B cell (primary cell): Measurements from ENCODE around the gene DVL1. TPM values are rescaled to one million over a fixed set of nuclear protein-coding genes. Genes with fewer than 3 reads are reported as not detected.

Experiments used
- ATAC-seq: fragments of 200-7000 bp; cut with Tn5 transposase; one replicate; pipeline ENCODE4 v1.10.0; 2021; ENCODE audit warnings: low read depth, mild to moderate bottlenecking, moderate number of reproducible peaks, moderate library complexity
- CTCF ChIA-PET: fragments of 350-600 bp; sonication (Branson Sonifier 250); formaldehyde crosslinking; loops from one replicate; lab custom pipeline; 2021; ENCODE audit warnings: antibody characterized with exemption, inconsistent platforms; lab: Charles Lee
- POLR2A ChIA-PET: fragments of 350-600 bp; sonication (Branson Sonifier 250); formaldehyde crosslinking; loops from one replicate; lab custom pipeline; 2021; ENCODE audit warnings: antibody characterized with exemption; lab: Charles Lee
- DNase-seq: peaks from one replicate; pipeline ENCODE4 v3.0.0; 2013
- H2AFZ ChIP-seq: 2 replicates; pipeline ENCODE4 v1.6.1; 2012; ENCODE audit warnings: mild to moderate bottlenecking, low read depth, low read length; ENCODE audit not compliant: insufficient read depth, poor library complexity, severe bottlenecking
- H3K27ac ChIP-seq, 2 donors: 1 replicate in 1 of 2; 2 replicates in 1 of 2; pipeline ENCODE4 v1.5.1; 2012 to 2013; ENCODE audit warnings: low read length in 2 of 2, mild to moderate bottlenecking in 2 of 2, moderate library complexity in 1 of 2
- H3K27me3 ChIP-seq, 4 experiments: fragments of 200-600 bp in 1 of 4; sonication (generic) in 1 of 4; replicated peaks in 1 of 4; 1 replicate in 2 of 4; 2 replicates in 2 of 4; pipeline versions ENCODE4 v1.6.1 to v1.7.0; 2013 to 2016; ENCODE audit warnings: low read length in 3 of 4, mild to moderate bottlenecking in 2 of 4, mixed read lengths in 1 of 4, moderate library complexity in 1 of 4; ENCODE audit not compliant: insufficient read depth in 4 of 4, control insufficient read depth in 3 of 4; ENCODE audit errors: control extremely low read depth in 1 of 4
- H3K36me3 ChIP-seq, 2 experiments: replicated peaks in 1 of 2; 1 replicate in 1 of 2; 2 replicates in 1 of 2; pipeline versions ENCODE4 v1.6.1 to v1.7.1; 2013; ENCODE audit warnings: low read length in 1 of 2; ENCODE audit not compliant: insufficient read depth in 2 of 2, control insufficient read depth in 1 of 2; ENCODE audit errors: control extremely low read depth in 1 of 2, extremely low read depth in 1 of 2
- H3K4me1 ChIP-seq, 2 donors: fragments of 200-600 bp in 1 of 2; sonication (generic) in 1 of 2; 1 replicate in 1 of 2; 2 replicates in 1 of 2; pipeline versions ENCODE4 v1.5.1 to v1.6.1; 2013 to 2017; ENCODE audit warnings: low read length in 2 of 2; ENCODE audit not compliant: control insufficient read depth in 2 of 2, insufficient read depth in 2 of 2
- H3K4me2 ChIP-seq: replicated peaks from 2 replicates; pipeline ENCODE3; 2012; ENCODE audit warnings: mild to moderate bottlenecking, low read depth, low read length; ENCODE audit not compliant: poor library complexity, severe bottlenecking
- H3K4me3 ChIP-seq, 5 experiments: fragments of 200-600 bp in 1 of 5; sonication (generic) in 1 of 5; 1 replicate in 3 of 5; 2 replicates in 2 of 5; pipeline versions ENCODE4 v1.5.1 to v1.7.0; 2011 to 2016; ENCODE audit warnings: low read length in 4 of 5, mild to moderate bottlenecking in 4 of 5, low read depth in 2 of 5, control low read depth in 1 of 5, moderate library complexity in 1 of 5; ENCODE audit not compliant: insufficient read depth in 1 of 5; ENCODE audit errors: control extremely low read depth in 1 of 5, extremely low read depth in 1 of 5
- H3K79me2 ChIP-seq: fragments of 200-600 bp; sonication (generic); one replicate; pipeline ENCODE4 v1.6.0; 2016; ENCODE audit warnings: low read length; ENCODE audit not compliant: control insufficient read depth, insufficient read depth
- H3K9ac ChIP-seq: fragments of 200-600 bp; sonication (generic); 2 replicates; pipeline ENCODE4 v1.6.1; 2017; ENCODE audit warnings: mild to moderate bottlenecking, low read length, moderate library complexity
- H3K9me3 ChIP-seq, 3 donors: one replicate each; pipeline versions ENCODE4 v1.6.1 to v1.7.1; 2013; ENCODE audit warnings: low read length in 2 of 3; ENCODE audit not compliant: control insufficient read depth in 2 of 3, insufficient read depth in 1 of 3; ENCODE audit errors: control extremely low read depth in 1 of 3
- H4K20me1 ChIP-seq: 2 replicates; pipeline ENCODE4 v1.6.0; 2012; ENCODE audit warnings: mild to moderate bottlenecking, low read length; ENCODE audit not compliant: insufficient read depth, control insufficient read depth, poor library complexity, severe bottlenecking
- H3K27ac Mint-ChIP-seq: one replicate; pipeline ENCODE4 v1.8.0; 2021; ENCODE audit warnings: mixed read lengths
- H3K27me3 Mint-ChIP-seq: one replicate; pipeline ENCODE4 v1.8.0; 2021; ENCODE audit warnings: mixed read lengths
- H3K4me1 Mint-ChIP-seq: one replicate; pipeline ENCODE4 v1.8.0; 2021; ENCODE audit warnings: mixed read lengths
- H3K4me3 Mint-ChIP-seq: one replicate; pipeline ENCODE4 v1.8.0; 2021; ENCODE audit warnings: mixed read lengths
- H3K9me3 Mint-ChIP-seq: one replicate; pipeline ENCODE4 v1.8.0; 2022; ENCODE audit warnings: mixed read lengths; ENCODE audit not compliant: insufficient read depth
- CTCF ChIP-seq: fragments of 200-600 bp; IDR thresholded peaks from one replicate; pipeline ENCODE4 v1.8.0; 2022; ENCODE audit warnings: antibody characterized with exemption, mild to moderate bottlenecking
- EZH2 ChIP-seq: IDR thresholded peaks from 2 replicates; pipeline ENCODE4 v1.6.1; 2012; ENCODE audit warnings: borderline replicate concordance, low read depth, mild to moderate bottlenecking, moderate library complexity, low read length; ENCODE audit not compliant: insufficient read depth, poor library complexity, severe bottlenecking
- WGBS: methylation state at CpG from one replicate; pipeline ENCODE4 v1.1.5; 2013; ENCODE audit warnings: missing lambda C conversion rate; ENCODE audit not compliant: insufficient coverage; 5-methylcytosine and 5-hydroxymethylcytosine counted together
- intact Hi-C: fragments of 100-400 bp; cut with micrococcal nuclease; formaldehyde crosslinking; loops from one replicate; pipeline ENCODE4 v1.10.0; 2022
- polyA plus RNA-seq: library from polyadenylated mRNA; depleted of rRNA; stranded (reverse); fragments of >200 nt; gene quantifications from 2 replicates; pipeline ENCODE4 v1.2.3, GENCODE V29; 2012
- small RNA-seq: library from RNA; depleted of rRNA; stranded (forward); fragments of <200 nt; gene quantifications from one replicate; pipeline ENCODE3, GENCODE V24; 2012; ENCODE audit warnings: low replicate concordance, low read depth; ENCODE audit not compliant: insufficient read length
- total RNA-seq, 2 donors: library from RNA; stranded (reverse); fragments of 120-200 nt in 1 of 2; gene quantifications; 1 replicate in 1 of 2; 2 replicates in 1 of 2; pipeline versions ENCODE4 v1.2.3 to v1.2.4, GENCODE V29; 2013 to 2022

The DVL1 gene
- total and polyA plus RNA-seq, 2 donors (not counting 1 experiment from before 2014, with no cell fraction given), result 46.1 to 53.5 TPM

- TF ChIP-seq EZH2 (no peak), CTCF (no peak)
- peaks cover 7% of the 10 kb centered on the region for H3K4me1 Mint-ChIP-seq
- POLR2A ChIA-PET, result no interaction called here
These were observed 63.5 kb downstream of the DVL1 start for GRCh38 chr1:1285611-1286311.

More at GRCh38 chr1:1285611-1286311, 63.5 kb downstream of the DVL1 start:
- H3K36me3 ChIP-seq, result no peaks in the 10 kb centered on the region
- no peak overlapping the region for H2AFZ ChIP-seq
- H3K4me1 ChIP-seq, result peaks cover 0 to 9% of the 10 kb centered on the region in 2 donors
- no peak overlapping the region for H3K4me2 ChIP-seq
- Mint-ChIP-seq H3K27ac (no peak overlapping the region), H3K4me3 (no peak overlapping the region), H3K27me3 (no peaks in the 10 kb centered on the region), H3K9me3 (no peaks in the 10 kb centered on the region)
- H3K9me3 ChIP-seq, result no peaks in the 10 kb centered on the region
- H3K9ac ChIP-seq, result no peak overlapping the region
- CTCF ChIA-PET, result interaction anchor here (0.8 to 1.7 kb wide), 4 partner anchors 11 to 302 kb away, joined by 3 to 5 read pairs (median 4); no protein-coding TSS in a partner anchor
- H3K27ac ChIP-seq, result no peak overlapping the region
- H3K79me2 ChIP-seq, result no peaks in the 10 kb centered on the region
- 78% methylated on average over 37 of the region's 37 CpGs for WGBS
- no peak overlapping the region for H3K4me3 ChIP-seq
- no peak for DNase-seq
- ATAC-seq, result no peak
- no peaks in the 10 kb centered on the region for H4K20me1 ChIP-seq
- no peaks in the 10 kb centered on the region for H3K27me3 ChIP-seq
- intact Hi-C loops, result no loop called here

Small RNA genes lying within 50 kb of the gene (small RNA-seq; reads per million reads assigned to genes)
- not detected for gene MIR6726

Other genes starting within 250 kb of the DVL1 start
- gene C1orf159, start 233.3 kb downstream of the DVL1 start, total RNA-seq, result 23.0 and 25.3 TPM in 2 replicates
- gene C1orf159, start 233.3 kb downstream of the DVL1 start, polyA plus RNA-seq, result 25.6 and 29.6 TPM in 2 replicates
- 0.37 and 0.61 TPM in 2 replicates for gene TTLL10, start 175.5 kb downstream of the DVL1 start, total RNA-seq
- gene TTLL10, start 175.5 kb downstream of the DVL1 start, polyA plus RNA-seq, result 0.37 and 0.45 TPM in 2 replicates
- 33.5 and 38.1 TPM in 2 replicates for gene TNFRSF18, start 142.8 kb downstream of the DVL1 start, total RNA-seq
- gene TNFRSF18, start 142.8 kb downstream of the DVL1 start, polyA plus RNA-seq, result 10.1 and 25.2 TPM in 2 replicates
- gene TNFRSF4, start 135.3 kb downstream of the DVL1 start, total RNA-seq, result 1.8 and 2.3 TPM in 2 replicates
- 0.63 and 1.9 TPM in 2 replicates for gene TNFRSF4, start 135.3 kb downstream of the DVL1 start, polyA plus RNA-seq
- 143 and 151 TPM in 2 replicates for gene SDF4, start 117.4 kb downstream of the DVL1 start, total RNA-seq
- 100 and 104 TPM in 2 replicates for gene SDF4, start 117.4 kb downstream of the DVL1 start, polyA plus RNA-seq
- 21.0 TPM in 2 replicates for gene B3GALT6, start 117.2 kb downstream of the DVL1 start, total RNA-seq
- gene B3GALT6, start 117.2 kb downstream of the DVL1 start, polyA plus RNA-seq, result 4.7 and 5.9 TPM in 2 replicates
- gene C1QTNF12, start 102.7 kb downstream of the DVL1 start, total RNA-seq, result 3.2 and 6.1 TPM in 2 replicates
- gene C1QTNF12, start 102.7 kb downstream of the DVL1 start, polyA plus RNA-seq, result 1.2 and 1.8 TPM in 2 replicates
- gene UBE2J2, start 75.6 kb downstream of the DVL1 start, total RNA-seq, result 115 and 120 TPM in 2 replicates
- gene UBE2J2, start 75.6 kb downstream of the DVL1 start, polyA plus RNA-seq, result 32.8 and 40.1 TPM in 2 replicates
- 7.3 and 10.6 TPM in 2 replicates for gene SCNN1D, start 69.0 kb downstream of the DVL1 start, total RNA-seq
- gene SCNN1D, start 69.0 kb downstream of the DVL1 start, polyA plus RNA-seq, result 14.7 and 21.3 TPM in 2 replicates
- 40.7 and 49.1 TPM in 2 replicates for gene ACAP3, start 41.5 kb downstream of the DVL1 start, total RNA-seq
- gene ACAP3, start 41.5 kb downstream of the DVL1 start, polyA plus RNA-seq, result 124 and 126 TPM in 2 replicates
- 15.7 and 17.9 TPM in 2 replicates for gene PUSL1, start 40.8 kb downstream of the DVL1 start, total RNA-seq
- gene PUSL1, start 40.8 kb downstream of the DVL1 start, polyA plus RNA-seq, result 21.3 and 25.8 TPM in 2 replicates
- gene INTS11, start 24.8 kb downstream of the DVL1 start, total RNA-seq, result 149 and 167 TPM in 2 replicates
- gene INTS11, start 24.8 kb downstream of the DVL1 start, polyA plus RNA-seq, result 245 and 279 TPM in 2 replicates
- 18.8 and 21.6 TPM in 2 replicates for gene CPTP, start 24.6 kb downstream of the DVL1 start, total RNA-seq
- gene CPTP, start 24.6 kb downstream of the DVL1 start, polyA plus RNA-seq, result 8.0 and 17.1 TPM in 2 replicates
- gene TAS1R3, start 18.1 kb downstream of the DVL1 start, total RNA-seq, result 4.0 and 4.1 TPM in 2 replicates
- 5.7 and 11.7 TPM in 2 replicates for gene TAS1R3, start 18.1 kb downstream of the DVL1 start, polyA plus RNA-seq
- gene MXRA8, start 9.1 kb upstream of the DVL1 start, total RNA-seq, result not detected in 2 replicates
- 0.10 and 0.25 TPM in 2 replicates for gene MXRA8, start 9.1 kb upstream of the DVL1 start, polyA plus RNA-seq
- gene AURKAIP1, start 25.8 kb upstream of the DVL1 start, total RNA-seq, result 61.7 and 67.0 TPM in 2 replicates
- 47.3 and 61.1 TPM in 2 replicates for gene AURKAIP1, start 25.8 kb upstream of the DVL1 start, polyA plus RNA-seq
- 347 and 367 TPM in 2 replicates for gene CCNL2, start 49.9 kb upstream of the DVL1 start, total RNA-seq
- 263 and 333 TPM in 2 replicates for gene CCNL2, start 49.9 kb upstream of the DVL1 start, polyA plus RNA-seq
- gene MRPL20, start 57.9 kb upstream of the DVL1 start, total RNA-seq, result 119 and 129 TPM in 2 replicates
- gene MRPL20, start 57.9 kb upstream of the DVL1 start, polyA plus RNA-seq, result 55.9 and 59.3 TPM in 2 replicates
- not detected in 2 replicates for gene ANKRD65, start 71.9 kb upstream of the DVL1 start, total RNA-seq
- gene ANKRD65, start 71.9 kb upstream of the DVL1 start, polyA plus RNA-seq, result 0.12 TPM in 1 of 2 replicates, not detected in the other
- gene VWA1, start 86.3 kb upstream of the DVL1 start, total RNA-seq, result not detected in 2 replicates
- gene VWA1, start 86.3 kb upstream of the DVL1 start, polyA plus RNA-seq, result 0.09 TPM in 1 of 2 replicates, not detected in the other
- 0.20 and 0.56 TPM in 2 replicates for gene ATAD3C, start 100.3 kb upstream of the DVL1 start, total RNA-seq
- 1.1 TPM in 2 replicates for gene ATAD3C, start 100.3 kb upstream of the DVL1 start, polyA plus RNA-seq
- gene ATAD3B, start 122.3 kb upstream of the DVL1 start, total RNA-seq, result 51.4 and 51.5 TPM in 2 replicates
- gene ATAD3B, start 122.3 kb upstream of the DVL1 start, polyA plus RNA-seq, result 50.9 and 62.0 TPM in 2 replicates
- gene ATAD3A, start 162.7 kb upstream of the DVL1 start, total RNA-seq, result 17.5 and 22.9 TPM in 2 replicates
- gene ATAD3A, start 162.7 kb upstream of the DVL1 start, polyA plus RNA-seq, result 17.8 and 18.2 TPM in 2 replicates
- 0.66 and 1.8 TPM in 2 replicates for gene TMEM240, start 191.2 kb upstream of the DVL1 start, total RNA-seq
- gene TMEM240, start 191.2 kb upstream of the DVL1 start, polyA plus RNA-seq, result 0.28 and 0.40 TPM in 2 replicates
- gene SSU72, start 225.4 kb upstream of the DVL1 start, total RNA-seq, result 111 and 112 TPM in 2 replicates
- 86.8 and 108 TPM in 2 replicates for gene SSU72, start 225.4 kb upstream of the DVL1 start, polyA plus RNA-seq